Activated T-helper 17 cell treated with anti-CD3 and anti-CD28 coated beads, Interleukin-2, amount 50 U/mL, for 72 hours (primary cell): ENCODE data around the gene YAE1. TPM values are rescaled to one million over a fixed set of nuclear protein-coding genes. Genes with fewer than 3 reads are reported as not detected.

Experiments
- total RNA-seq, 2 donors: library from RNA; stranded (reverse); gene quantifications; one replicate each; pipeline ENCODE4 v1.2.3, GENCODE V29; 2022

The YAE1 gene
- total RNA-seq, 2 donors from 2014 or later = 9.2 to 13.9 TPM

Other genes with a start within 250 kb of the YAE1 start
- 10 to 100 TPM; 21.6 to 27.9 TPM for gene RALA, start 57.2 kb downstream of the YAE1 start, total RNA-seq